ENCODE measurements around the gene COQ4. TPM values are rescaled to one million over a fixed set of nuclear protein-coding genes. Genes with fewer than 3 reads are reported as not detected.

COQ4 gene
- total RNA-seq, 4 donors from 2014 or later = 90.8 to 117 (median 109) TPM

GRCh38 chr9:128358090-128358489, 35.5 kb downstream of the COQ4 start:
- no peaks in the 10 kb centered on the region for H3K9me3 ChIP-seq
- DNase-seq = no peak
- intact Hi-C loops (cut with DNase I; ENCODE audit: low total_unique reads) (no loop called here), in situ Hi-C loops (cut with MboI; ENCODE audit: low pct_ligation_motif_present in 1 of 4, low pct_unique_long_range_greater_than_20kb in 1 of 4, low sequenced_read_pairs in 3 of 4) (no loop called here)
- no peak overlapping the region for H3K4me3 ChIP-seq
- 80 to 87% methylated on average over 2 to 8 of the region's 8 CpGs for WGBS, 2 donors (ENCODE audit: low coverage in 1 of 2)
- peaks cover 0 to 12% (median 0%) of the 10 kb centered on the region in 4 donors for H3K36me3 ChIP-seq
- TF ChIP-seq EP300 (IDR thresholded peaks at IDR 0.05; ENCODE audit: low read depth) = no peak
- H3K27ac ChIP-seq = no peak overlapping the region
- H3K27me3 ChIP-seq = no peaks in the 10 kb centered on the region
- peaks cover 0 to 13% (median 10%) of the 10 kb centered on the region in 4 donors for H3K4me1 ChIP-seq

- Histone ChIP-seq H3K9me3 (no peaks in the 10 kb centered on the region), H3K27me3 (no peaks in the 10 kb centered on the region), H3K4me3 (no peak overlapping the region), H3K27ac (no peak overlapping the region), H3K4me1 (peaks cover 0 to 13% (median 10%) of the 10 kb centered on the region in 4 donors), H3K36me3 (peaks cover 0 to 12% (median 0%) of the 10 kb centered on the region in 4 donors)
- TF ChIP-seq CTCF (IDR thresholded peaks at IDR 0.05) = no peak
- TF ChIP-seq EP300 (IDR thresholded peaks at IDR 0.05; ENCODE audit: low read depth) = no peak
- TF ChIP-seq POLR2A (IDR thresholded peaks at IDR 0.05) = no peak
- TF ChIP-seq POLR2AphosphoS5 (IDR thresholded peaks at IDR 0.05) = no peak
- 94% methylated on average over 4 of the region's 4 CpGs; no CpG with 5 or more reads in 1 of the 2 donors for WGBS, 2 donors (ENCODE audit: low coverage in 1 of 2)
- DNase-seq = no peak
- in situ Hi-C loops (cut with MboI; ENCODE audit: low pct_ligation_motif_present in 1 of 4, low pct_unique_long_range_greater_than_20kb in 1 of 4, low sequenced_read_pairs in 3 of 4) = no loop called here
- intact Hi-C loops (cut with DNase I; ENCODE audit: low total_unique reads) = no loop called here
Measured at GRCh38 chr9:128358861-128359260, 36.2 kb downstream of the COQ4 start.

- peaks cover 6 to 23% (median 20%) of the 10 kb centered on the region in 4 donors for H3K4me1 ChIP-seq
- in situ Hi-C loops (cut with MboI; ENCODE audit: low pct_ligation_motif_present in 1 of 4, low pct_unique_long_range_greater_than_20kb in 1 of 4, low sequenced_read_pairs in 3 of 4) = no loop called here
- H3K4me3 ChIP-seq = no peak overlapping the region
- 49% methylated on average over 2 of the region's 2 CpGs; no CpG with 5 or more reads in 1 of the 2 donors for WGBS, 2 donors (ENCODE audit: low coverage in 1 of 2)
- no peak overlapping the region for H3K27ac ChIP-seq
- no peaks in the 10 kb centered on the region for H3K27me3 ChIP-seq
- peaks cover 0 to 5% (median 0%) of the 10 kb centered on the region in 4 donors for H3K36me3 ChIP-seq
- TF ChIP-seq POLR2A (IDR thresholded peaks at IDR 0.05) (no peak), EP300 (IDR thresholded peaks at IDR 0.05; ENCODE audit: low read depth) (no peak), POLR2AphosphoS5 (IDR thresholded peaks at IDR 0.05) (no peak), CTCF (IDR thresholded peaks at IDR 0.05) (no peak)
- no peak for DNase-seq
- intact Hi-C loops (cut with DNase I; ENCODE audit: low total_unique reads) = no loop called here
- H3K9me3 ChIP-seq = no peaks in the 10 kb centered on the region
Measured at GRCh38 chr9:128360826-128361225, 38.2 kb downstream of the COQ4 start.

- Histone ChIP-seq H3K27me3 (no peaks in the 10 kb centered on the region), H3K4me1 (peaks cover 6 to 23% (median 20%) of the 10 kb centered on the region in 4 donors), H3K36me3 (no peaks in the 10 kb centered on the region), H3K9me3 (no peaks in the 10 kb centered on the region), H3K27ac (peak overlapping the region; percentile 23 to 71 (median 56)), H3K4me3 (peak overlapping the region in 2 of 4 donors; percentile 32 to 53)
- intact Hi-C loops (cut with DNase I; ENCODE audit: low total_unique reads) = no loop called here
- DNase-seq = no peak
- 49% methylated on average over 14 of the region's 14 CpGs; no CpG with 5 or more reads in 1 of the 2 donors for WGBS, 2 donors (ENCODE audit: low coverage in 1 of 2)
- TF ChIP-seq POLR2A (IDR thresholded peaks at IDR 0.05) (no peak), POLR2AphosphoS5 (IDR thresholded peaks at IDR 0.05) (no peak), EP300 (IDR thresholded peaks at IDR 0.05; ENCODE audit: low read depth) (no peak), CTCF (IDR thresholded peaks at IDR 0.05) (no peak)
- in situ Hi-C loops (cut with MboI; ENCODE audit: low pct_ligation_motif_present in 1 of 4, low pct_unique_long_range_greater_than_20kb in 1 of 4, low sequenced_read_pairs in 3 of 4) = no loop called here
Measured at GRCh38 chr9:128361296-128361985, 38.8 kb downstream of the COQ4 start.
